Measurements from ENCODE around the gene TXK.

The TXK gene

GRCh38 chr4:48108309-48109073 is 25.6 kb downstream of the TXK start:
- in situ Hi-C loops (cut with HindIII; ENCODE audit: low sequenced_read_pairs) = no loop called here

GRCh38 chr4:48105230-48105629 is 28.8 kb downstream of the TXK start:
- in situ Hi-C loops (cut with HindIII; ENCODE audit: low sequenced_read_pairs) = no loop called here

GRCh38 chr4:48103483-48104139 is 30.4 kb downstream of the TXK start:
- in situ Hi-C loops (cut with HindIII; ENCODE audit: low sequenced_read_pairs) = no loop called here

- in situ Hi-C loops (cut with HindIII; ENCODE audit: low sequenced_read_pairs) = no loop called here
These were observed 31.7 kb downstream of the TXK start for GRCh38 chr4:48102303-48102702.

- in situ Hi-C loops (cut with HindIII; ENCODE audit: low sequenced_read_pairs) = no loop called here
These were observed 33.8 kb downstream of the TXK start for GRCh38 chr4:48100256-48100655.

- in situ Hi-C loops (cut with HindIII; ENCODE audit: low sequenced_read_pairs) = loop anchor here (10.0 kb wide), 1 partner anchor 61 kb away; no protein-coding TSS in a partner anchor
These were observed 38.6 kb downstream of the TXK start for GRCh38 chr4:48095441-48095840.

GRCh38 chr4:48093991-48094416 is 40.0 kb downstream of the TXK start:
- in situ Hi-C loops (cut with HindIII; ENCODE audit: low sequenced_read_pairs) = loop anchor here (10.0 kb wide), 1 partner anchor 59 kb away; no protein-coding TSS in a partner anchor

GRCh38 chr4:48090621-48091020 is 43.4 kb downstream of the TXK start:
- in situ Hi-C loops (cut with HindIII; ENCODE audit: low sequenced_read_pairs) = loop anchor here (10.0 kb wide), 1 partner anchor 56 kb away; no protein-coding TSS in a partner anchor

GRCh38 chr4:48085821-48086589 is 48.0 kb downstream of the TXK start:
- in situ Hi-C loops (cut with HindIII; ENCODE audit: low sequenced_read_pairs) = no loop called here

GRCh38 chr4:48082956-48083355 is 51.1 kb downstream of the TXK start:
- in situ Hi-C loops (cut with HindIII; ENCODE audit: low sequenced_read_pairs) = no loop called here

GRCh38 chr4:48081196-48081595 is 52.9 kb downstream of the TXK start:
- in situ Hi-C loops (cut with HindIII; ENCODE audit: low sequenced_read_pairs) = no loop called here

GRCh38 chr4:48079972-48080391 is 54.1 kb downstream of the TXK start:
- in situ Hi-C loops (cut with HindIII; ENCODE audit: low sequenced_read_pairs) = no loop called here

GRCh38 chr4:48078862-48079655 is 55.0 kb downstream of the TXK start:
- in situ Hi-C loops (cut with HindIII; ENCODE audit: low sequenced_read_pairs) = no loop called here

- in situ Hi-C loops (cut with HindIII; ENCODE audit: low sequenced_read_pairs) = no loop called here
These were observed 55.6 kb downstream of the TXK start for GRCh38 chr4:48078425-48078824.

GRCh38 chr4:48074657-48075056 is 59.4 kb downstream of the TXK start:
- in situ Hi-C loops (cut with HindIII; ENCODE audit: low sequenced_read_pairs) = no loop called here

GRCh38 chr4:48073567-48074103 is 60.4 kb downstream of the TXK start:
- in situ Hi-C loops (cut with HindIII; ENCODE audit: low sequenced_read_pairs) = no loop called here

GRCh38 chr4:48071191-48071590 is 62.9 kb downstream of the TXK start:
- in situ Hi-C loops (cut with HindIII; ENCODE audit: low sequenced_read_pairs) = no loop called here

- in situ Hi-C loops (cut with HindIII; ENCODE audit: low sequenced_read_pairs) = no loop called here
These were observed 65.0 kb downstream of the TXK start for GRCh38 chr4:48069026-48069425.

- in situ Hi-C loops (cut with HindIII; ENCODE audit: low sequenced_read_pairs) = no loop called here
These were observed 65.9 kb downstream of the TXK start for GRCh38 chr4:48068182-48068581.

- in situ Hi-C loops (cut with HindIII; ENCODE audit: low sequenced_read_pairs) = no loop called here
These were observed 66.5 kb downstream of the TXK start for GRCh38 chr4:48067536-48067935.

Data from DLD1 (cell line).